ENCODE data around the gene ZC3H6.

ZC3H6 gene, protein sequence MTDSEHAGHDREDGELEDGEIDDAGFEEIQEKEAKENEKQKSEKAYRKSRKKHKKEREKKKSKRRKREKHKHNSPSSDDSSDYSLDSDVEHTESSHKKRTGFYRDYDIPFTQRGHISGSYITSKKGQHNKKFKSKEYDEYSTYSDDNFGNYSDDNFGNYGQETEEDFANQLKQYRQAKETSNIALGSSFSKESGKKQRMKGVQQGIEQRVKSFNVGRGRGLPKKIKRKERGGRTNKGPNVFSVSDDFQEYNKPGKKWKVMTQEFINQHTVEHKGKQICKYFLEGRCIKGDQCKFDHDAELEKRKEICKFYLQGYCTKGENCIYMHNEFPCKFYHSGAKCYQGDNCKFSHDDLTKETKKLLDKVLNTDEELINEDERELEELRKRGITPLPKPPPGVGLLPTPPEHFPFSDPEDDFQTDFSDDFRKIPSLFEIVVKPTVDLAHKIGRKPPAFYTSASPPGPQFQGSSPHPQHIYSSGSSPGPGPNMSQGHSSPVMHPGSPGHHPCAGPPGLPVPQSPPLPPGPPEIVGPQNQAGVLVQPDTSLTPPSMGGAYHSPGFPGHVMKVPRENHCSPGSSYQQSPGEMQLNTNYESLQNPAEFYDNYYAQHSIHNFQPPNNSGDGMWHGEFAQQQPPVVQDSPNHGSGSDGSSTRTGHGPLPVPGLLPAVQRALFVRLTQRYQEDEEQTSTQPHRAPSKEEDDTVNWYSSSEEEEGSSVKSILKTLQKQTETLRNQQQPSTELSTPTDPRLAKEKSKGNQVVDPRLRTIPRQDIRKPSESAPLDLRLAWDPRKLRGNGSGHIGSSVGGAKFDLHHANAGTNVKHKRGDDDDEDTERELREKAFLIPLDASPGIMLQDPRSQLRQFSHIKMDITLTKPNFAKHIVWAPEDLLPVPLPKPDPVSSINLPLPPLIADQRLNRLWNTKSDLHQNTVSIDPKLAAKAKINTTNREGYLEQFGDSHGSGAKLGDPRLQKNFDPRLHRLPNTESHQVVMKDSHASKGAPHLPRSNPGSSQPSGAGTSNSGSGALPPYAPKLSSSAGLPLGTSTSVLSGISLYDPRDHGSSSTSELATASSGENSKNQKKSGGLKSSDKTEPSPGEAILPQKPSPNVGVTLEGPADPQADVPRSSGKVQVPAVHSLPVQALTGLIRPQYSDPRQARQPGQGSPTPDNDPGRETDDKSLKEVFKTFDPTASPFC

DNA sequence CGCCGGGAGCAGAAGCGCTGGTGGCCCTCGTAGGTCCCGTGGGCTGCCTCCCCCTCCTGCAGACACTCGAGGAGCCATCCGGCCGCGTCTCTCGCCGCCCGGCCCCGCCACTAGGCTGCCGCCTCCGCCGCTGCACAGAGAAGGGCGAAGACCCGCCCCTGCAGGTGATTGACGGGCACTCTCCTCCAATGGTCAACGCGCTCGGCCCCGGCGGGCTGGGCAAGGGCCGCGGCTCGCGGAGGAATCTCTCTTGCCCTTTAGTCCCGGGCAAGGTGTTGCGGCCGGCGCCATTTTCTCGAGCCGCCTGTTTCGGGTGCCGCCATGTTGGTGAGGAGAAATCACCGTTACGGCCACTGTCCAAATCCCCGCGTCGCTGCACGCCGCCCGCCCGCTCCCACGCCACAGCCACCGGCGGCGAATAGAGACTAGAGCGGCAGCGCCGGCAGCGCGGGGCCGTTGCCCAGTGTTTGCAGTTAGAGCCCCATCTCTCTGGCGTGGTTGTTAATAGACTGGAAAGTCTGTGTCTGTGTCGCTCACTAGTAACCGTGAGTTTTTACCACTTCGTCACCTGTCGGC, at the start of gene ZC3H6:
TSS of gene ZC3H6 (plus strand) at position 287 of the 576 bp plus-strand sequence. CDS start 398 bp downstream, outside the sequence.
- peak; percentile 100 for DNase-seq

DNA sequence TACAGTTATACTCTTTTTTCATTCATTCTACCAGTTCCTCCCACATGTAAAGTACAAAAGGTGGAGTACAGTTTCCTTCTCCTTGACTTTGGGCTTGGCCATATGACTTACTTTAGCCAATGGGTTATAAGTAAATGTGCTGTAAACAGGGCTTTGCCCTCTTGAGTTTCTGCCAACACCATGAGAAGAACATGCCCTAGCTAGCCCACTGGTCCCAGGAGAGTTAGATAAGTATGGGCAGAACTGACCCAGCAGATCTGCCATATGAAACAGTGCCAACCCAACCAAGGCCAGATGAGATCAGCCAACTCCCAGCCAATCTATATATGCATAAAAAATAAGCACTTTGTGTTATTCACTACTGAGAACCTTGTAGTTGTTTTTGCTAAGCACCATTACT, 46.0 kb upstream of the ZC3H6 start:
- DNase-seq = no peak

DNA sequence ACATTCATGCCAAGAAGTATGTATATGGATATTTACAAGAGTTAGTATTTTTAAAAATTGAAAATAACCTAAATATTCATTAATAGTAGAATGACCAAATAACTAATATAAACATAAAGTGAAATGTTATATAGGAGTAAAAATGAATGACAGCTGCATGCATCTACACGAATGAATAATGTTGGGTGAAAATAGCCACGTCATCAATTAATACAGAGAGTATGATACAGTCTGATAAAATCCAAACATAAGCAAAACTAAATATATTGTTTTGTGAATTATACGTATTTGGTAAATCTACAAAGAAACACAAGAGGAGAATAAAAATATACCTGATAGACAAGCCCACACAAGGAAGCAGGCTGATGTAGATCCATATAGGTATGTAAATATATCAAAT, 45.0 kb upstream of the ZC3H6 start:
- DNase-seq = no peak

DNA sequence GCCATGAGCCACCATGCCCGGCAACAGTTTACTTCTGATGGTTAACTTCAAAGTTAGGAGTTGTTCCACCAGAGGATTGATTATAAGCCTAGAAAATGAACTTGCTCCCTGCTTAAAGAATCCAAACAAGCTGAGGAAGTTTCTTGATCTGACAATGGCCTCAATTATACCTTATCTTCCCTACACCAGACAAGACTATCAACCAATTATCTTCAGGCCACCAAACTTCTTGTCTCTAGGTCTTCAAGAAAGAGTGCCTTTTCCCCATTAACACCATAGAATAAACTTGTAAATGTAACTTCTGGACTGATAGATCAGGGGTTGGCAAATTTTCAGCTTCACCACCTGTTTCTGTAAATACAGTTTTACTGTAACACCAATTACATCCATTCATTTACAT, 35.5 kb upstream of the ZC3H6 start:
- no peak for DNase-seq

DNA sequence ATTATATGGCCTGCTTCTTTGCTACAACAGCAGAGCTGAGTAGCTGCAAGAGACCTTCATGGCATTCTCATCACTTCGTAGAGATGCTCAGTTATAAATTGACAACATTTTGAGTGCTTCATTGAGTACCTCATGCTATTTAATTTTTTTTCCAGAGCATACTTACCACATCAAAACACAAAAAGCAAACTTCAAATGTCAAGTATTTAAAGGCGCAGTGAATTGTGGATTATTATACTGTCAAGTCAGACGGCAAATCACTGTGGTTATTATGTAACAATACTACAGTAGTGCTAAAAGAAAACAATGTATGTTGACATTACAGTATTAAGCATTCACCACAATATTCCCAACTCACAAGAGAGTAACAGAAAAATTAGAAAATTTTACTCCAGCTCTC, 33.0 kb upstream of the ZC3H6 start:
- DNase-seq = no peak

DNA sequence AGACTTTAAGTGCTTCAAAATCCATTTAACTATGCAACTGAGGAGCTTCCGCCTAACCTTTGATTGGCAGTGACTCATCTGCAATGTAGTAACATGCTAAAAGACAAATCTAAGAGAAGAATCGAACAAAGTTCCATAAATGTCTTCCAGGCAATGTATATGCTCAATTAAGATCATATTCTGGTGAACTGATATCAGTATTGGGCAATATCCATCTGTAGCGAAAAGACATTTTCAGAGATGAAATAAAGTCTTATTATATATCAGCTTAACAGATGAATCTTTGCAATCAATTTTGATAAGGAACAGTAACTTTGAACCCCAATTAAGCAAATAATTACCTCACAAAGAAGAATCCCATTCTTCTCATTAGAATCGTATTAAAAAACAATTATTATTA, 32.2 kb upstream of the ZC3H6 start:
- no peak for DNase-seq

DNA sequence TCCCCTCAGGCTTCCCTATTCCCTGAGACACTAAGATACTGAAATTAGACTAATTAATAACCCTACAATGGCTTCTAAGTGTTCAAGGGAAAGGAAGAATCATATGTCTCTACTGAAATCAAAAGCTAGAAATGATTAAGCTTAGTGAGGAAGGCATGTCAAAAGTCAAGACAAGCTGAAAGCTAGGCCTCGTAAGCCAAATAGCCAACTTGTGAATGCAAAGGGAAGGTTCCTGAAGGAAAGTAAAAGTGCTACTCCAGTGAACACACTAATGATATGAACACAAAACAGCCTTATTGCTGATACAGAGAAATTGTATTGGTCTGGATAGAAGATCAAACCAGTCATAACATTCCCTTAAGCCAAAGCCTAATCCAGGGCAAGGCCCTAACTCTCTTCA, 30.5 kb upstream of the ZC3H6 start:
- no peak for DNase-seq

DNA sequence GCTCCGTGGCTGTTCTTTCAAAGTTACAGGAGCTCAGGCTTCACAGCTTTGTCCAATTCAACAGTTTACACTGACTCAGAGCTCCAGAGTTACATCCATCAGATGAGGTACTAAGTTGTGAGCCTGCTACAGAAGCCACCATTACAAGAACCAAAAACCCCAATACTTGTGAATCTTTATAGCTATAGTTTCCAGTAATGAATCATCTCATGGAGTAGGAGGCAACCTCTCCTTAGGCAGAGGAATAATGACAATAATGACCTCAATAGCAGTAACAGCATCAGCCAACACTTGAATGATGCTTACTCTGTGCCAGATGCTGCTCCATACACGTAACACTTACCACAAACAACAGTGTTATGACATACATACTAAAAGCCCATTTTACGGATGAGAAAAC, 24.1 kb upstream of the ZC3H6 start:
- DNase-seq = no peak

DNA sequence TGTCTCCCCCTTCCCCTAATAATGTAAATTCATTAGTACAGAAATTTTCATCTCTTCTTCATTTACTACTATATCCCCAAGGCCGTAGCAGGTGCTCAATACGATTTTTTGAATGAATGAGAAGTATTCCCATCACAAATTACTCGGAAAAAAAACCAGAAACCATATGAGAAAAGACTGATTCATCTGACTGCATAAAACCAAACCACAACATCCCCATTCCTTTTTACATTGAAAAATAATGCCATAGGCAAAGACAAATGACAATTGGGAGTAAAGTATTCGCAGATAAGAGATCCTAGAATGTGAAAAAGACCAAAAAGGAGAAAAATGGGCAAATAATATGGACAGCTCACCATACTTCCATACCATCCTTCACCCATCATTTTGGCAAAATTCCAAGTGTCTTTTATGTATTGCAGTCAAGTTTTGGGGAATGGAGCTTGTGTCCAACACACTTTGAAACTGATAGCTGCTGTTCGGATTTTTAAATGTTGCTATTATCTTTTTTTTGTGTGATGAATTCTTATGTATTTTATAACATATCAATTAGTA, 22.1 kb upstream of the ZC3H6 start:
- DNase-seq = no peak

DNA sequence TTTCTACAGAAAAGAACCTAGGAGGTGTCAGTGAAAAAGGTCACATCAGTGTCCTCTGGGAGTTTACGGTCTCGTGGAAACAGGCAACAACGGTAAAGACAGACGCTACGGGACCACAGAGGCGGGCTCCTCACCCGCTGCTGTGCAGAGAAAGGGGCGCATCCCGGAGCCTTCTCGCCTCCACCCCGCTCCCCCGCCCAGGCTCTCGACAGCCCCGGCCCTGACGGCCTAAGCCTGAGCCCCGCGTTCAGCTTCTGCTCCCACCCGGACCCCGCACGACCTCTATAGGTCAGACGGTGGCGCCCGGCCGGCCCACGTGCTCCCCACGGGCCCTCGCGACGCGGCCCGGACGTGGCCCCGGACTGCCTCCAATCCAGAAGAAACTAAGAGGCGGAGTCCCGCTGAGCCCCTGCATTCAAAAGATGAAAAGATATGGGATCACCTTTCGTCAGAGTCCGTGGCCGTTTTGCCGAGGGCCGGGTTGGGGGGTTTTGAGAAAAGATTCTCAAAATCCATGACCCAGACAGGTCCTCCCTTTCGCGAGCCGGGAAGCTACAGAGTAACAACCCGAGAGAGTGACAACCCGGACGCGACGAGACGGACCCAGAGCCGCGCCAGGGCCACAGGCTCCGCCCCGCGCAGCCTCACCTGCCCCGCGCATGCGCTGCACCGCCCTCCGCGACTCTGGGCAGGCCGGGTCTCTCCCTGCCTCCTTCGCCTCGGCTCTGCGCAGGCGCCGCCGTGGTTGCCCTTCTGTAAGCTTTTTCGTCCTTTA, 20.7 kb upstream of the ZC3H6 start, which contains the start of gene ZC3H8:
TSS of gene ZC3H8 (minus strand) at position 577 of the 775 bp plus-strand sequence. CDS start at position 516, 61 bp downstream.
- DNase-seq = peak; percentile 95

DNA sequence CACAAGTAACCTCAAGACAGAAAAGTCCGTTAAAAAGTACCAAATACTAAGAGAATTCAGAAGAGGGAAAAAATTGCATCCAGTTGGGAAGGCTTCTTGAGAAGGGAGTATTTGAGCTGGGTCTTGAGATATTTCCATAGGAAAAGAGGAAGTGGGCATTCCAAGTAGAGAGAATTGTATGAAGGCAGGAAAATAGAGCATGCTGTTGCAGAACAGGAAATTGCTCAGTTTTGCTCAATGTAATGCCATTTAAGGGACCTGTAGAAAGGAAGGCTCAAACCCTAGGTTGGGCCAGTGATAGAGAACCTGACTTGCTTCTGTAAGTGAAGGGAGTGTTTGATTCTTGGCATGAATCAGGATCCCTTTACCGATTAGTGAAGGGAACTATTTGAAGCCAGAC, 19.5 kb upstream of the ZC3H6 start:
- no peak for DNase-seq

DNA sequence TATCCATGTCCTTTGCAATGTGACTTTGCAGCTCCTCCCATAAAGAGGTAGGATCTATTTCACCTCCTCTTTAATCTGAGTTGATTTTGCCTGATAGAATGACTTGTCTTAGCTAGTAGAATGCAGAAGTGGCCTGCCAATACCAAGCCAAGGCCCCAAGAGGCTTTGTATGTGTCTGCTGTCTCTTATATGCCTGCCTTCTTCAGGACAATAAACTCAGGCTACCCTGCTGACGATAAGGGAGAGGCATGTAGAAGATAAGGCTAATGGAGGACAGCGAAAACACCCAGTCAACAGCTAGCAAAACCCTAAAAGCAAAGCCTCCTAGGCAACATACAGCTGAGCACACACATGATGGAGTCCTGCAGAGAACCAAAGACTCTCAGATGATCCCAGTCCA, 18.7 kb upstream of the ZC3H6 start:
- no peak for DNase-seq

DNA sequence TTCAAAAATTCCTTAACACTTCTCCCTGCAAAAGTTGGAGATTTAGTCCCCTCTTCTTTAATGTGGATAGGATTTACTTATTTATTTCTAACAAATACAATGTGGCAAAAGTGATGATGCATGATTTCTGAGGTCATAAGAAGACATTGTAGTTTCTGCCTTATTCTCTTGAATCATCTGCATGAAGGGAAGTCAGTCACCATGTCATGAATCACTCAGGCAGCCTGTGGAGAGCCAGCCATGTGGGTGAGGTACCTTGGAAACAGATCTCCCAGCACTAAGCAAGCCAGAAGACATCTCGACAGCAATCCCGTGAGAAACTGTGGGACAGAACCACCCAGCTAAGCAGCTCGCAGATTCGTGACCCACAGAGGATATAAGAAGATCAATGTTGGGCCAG, 17.8 kb upstream of the ZC3H6 start:
- no peak for DNase-seq

DNA sequence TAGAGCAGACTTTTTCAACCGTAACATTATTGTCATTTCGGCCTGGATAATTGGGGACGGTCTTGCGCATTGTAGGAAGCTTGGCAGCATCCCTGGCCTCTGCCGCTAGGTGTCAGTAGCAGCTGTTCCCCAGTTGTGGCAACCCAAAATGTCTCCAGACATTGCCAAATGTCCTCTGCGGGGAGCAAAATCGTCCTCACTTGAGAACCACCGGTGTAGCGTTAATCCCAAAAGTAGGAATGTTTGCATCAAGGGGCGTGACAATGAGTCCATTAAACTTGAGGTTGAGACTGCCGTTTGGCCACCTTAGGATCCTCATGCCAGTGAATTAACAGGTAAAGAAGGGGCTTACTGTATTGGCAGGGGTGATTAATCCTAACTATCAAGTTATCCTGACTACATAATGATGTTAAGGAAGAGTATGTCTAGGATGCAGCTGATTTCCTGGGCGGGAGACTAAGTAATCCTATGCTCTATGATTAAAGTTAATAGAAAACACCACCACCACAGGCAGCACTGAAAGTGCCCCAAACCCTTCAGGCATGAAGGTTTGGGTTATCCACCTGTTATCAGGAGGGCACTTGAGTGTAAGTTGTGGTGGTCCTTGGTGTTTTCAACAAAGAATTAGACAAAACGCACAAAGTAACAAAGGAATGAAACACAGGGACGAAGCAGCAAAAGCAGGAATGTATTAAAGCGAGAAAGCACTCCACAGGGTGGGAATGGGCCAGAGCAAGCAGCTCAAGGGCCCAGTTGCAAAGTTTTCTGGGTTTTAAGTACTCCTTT, 15.7 kb upstream of the ZC3H6 start:
- peak; percentile 89 for DNase-seq

DNA sequence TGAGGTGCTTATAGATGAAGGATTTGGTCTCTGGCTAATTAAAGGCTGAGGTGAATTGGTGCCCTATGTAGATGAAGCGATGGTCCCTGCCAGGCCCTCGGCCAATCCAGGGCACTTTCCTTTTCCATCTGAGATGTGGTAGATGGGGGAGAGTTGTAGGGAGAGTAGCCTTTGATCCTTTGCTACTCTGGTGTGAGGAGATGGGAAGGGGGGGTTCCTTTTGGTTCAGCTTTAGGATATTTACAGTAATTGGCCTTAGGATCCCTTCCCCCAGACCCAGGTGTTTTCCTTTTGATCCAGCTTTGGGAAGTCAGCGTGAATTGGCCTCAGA, 15.1 kb upstream of the ZC3H6 start:
- DNase-seq = no peak

DNA sequence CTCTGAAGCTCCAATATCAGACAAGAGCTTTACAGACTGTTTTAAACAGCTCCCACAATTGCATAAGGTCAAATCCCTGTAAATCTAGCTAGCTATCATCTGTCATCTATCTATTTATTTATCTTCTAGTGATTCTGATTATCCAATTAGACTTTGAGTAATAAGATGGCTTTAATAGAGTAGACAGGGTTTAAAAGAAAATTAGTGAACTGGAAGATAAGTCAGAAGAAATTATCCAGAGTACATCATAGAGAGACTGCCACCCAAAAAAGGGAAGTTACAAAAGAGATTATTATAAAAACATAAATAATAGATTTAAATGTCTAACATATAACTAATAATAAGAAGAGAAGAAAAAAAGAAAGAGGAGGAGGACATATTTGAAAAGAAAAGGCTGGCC, 12.5 kb upstream of the ZC3H6 start:
- DNase-seq = no peak

DNA sequence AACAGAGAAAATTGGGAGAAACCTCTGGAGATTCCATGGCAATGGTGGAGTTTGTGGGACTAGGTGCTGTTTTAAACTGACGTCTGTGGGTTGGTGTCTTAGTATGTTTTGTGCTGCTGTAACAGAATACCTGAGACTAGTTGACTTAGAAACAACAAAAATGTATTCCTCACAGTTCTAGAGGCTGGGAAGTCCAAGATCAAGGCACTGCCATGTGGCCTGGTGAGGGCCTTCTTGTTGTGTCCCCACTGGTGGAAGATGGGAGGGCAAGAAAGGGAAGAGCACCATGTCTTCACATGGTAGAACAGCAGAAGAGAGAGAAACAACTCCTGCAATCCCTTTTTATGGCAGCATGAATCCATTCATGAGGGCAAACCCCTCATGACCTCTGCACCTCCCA, 6.8 kb upstream of the ZC3H6 start:
- no peak for DNase-seq

DNA sequence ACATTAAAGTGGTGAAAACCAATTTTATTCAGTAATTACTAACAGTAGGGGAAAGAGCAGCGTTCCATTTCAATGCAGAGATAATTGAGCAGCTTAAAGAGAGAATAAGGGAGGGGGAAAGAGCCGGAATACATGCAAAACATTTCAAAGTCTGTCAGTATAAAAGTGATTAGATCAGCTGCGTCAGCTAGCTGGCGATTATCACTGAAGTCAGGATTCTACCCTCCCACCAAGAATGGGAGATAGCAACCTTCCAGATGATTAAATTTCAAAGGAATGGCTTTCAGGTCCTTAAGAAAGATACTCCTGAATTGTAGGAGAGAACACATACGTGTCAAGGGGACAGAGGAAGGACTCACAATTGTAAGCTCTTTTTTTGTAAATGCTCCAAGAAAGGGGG, 2.7 kb upstream of the ZC3H6 start:
- no peak for DNase-seq

DNA sequence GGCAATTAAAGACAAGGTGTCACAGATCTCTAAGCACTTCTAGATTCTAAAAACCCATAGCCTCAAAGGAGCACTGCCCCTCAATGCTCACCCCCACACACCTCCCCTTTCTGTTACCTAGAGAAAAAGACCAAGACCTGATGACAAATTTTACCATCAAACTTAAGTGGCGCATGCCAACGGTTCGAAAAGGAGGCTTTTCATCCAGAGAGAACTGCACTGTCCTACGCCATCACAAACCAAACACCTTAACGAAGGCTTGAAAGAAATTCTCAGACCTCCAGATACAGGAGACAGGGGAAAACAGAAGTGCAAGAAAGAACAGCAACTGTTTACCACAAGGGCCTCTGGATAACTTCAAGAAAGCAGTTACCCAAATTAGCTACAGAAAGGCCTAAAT, 2.0 kb upstream of the ZC3H6 start:
- no peak for DNase-seq

DNA sequence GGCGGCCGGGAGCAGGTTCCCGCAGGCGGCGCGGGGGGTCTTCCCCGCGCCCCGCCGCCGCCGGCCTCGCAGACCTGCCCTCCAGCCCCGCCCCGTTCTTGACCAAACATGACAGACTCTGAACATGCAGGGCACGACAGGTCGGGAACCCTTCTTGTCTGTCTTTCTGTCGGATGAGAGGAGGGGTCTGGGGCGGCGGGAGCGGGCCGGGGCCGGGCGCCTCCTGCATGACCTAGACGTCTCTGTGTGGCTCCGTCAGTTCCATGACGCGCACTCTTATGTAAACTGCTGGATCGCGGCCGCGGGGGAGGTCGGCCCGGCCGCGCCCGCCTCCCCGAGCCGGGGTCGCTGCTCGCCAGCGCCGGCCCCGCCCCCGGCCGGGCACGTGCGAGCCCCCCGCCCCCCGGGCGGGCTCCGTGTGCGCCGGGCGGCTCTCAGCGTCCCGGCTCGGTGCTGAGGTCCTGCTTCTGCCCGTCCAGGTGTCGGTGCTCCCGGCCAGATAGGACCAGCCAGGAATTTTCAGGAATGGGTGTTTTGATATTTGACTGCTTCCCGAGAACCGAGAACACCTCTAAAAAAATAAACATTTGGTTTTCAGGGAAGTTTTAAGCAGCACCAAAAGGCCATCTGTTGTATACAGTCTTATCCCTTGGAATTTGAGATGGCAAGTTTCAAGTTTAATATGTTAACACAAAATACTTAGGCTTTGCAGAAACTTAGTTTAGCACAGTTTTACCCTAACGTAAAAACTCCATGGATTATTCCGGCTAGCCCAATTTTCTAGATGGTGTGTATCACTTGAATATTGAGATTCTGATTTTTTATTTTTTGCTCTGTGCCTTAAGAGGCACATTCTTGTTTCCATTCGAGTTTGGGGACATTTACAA, 733 bp downstream of the ZC3H6 start:
- peak; percentile 81 for DNase-seq
